Hepatocyte (in vitro differentiated cells): ENCODE measurements around the gene ETF1. TPM values are rescaled to one million over a fixed set of nuclear protein-coding genes. Genes with fewer than 3 reads are reported as not detected.
"Not testable (repeated sequence)": the region's sequence is repeated elsewhere in the genome, so short reads cannot be mapped to it uniquely, and the experiment has no call there.

Experiments used
- DNase-seq: peaks from one replicate; pipeline ENCODE4 v3.0.0-alpha.2; 2016; ENCODE audit warnings: low spot score
- H2AFZ ChIP-seq: fragments of 200-600 bp; sonication (generic); 2 replicates; pipeline ENCODE4 v1.6.0; 2016; ENCODE audit warnings: antibody characterized with exemption, mild to moderate bottlenecking
- H3K27ac ChIP-seq: fragments of 200-600 bp; sonication (generic); 2 replicates; pipeline ENCODE4 v1.5.1; 2016; ENCODE audit warnings: mild to moderate bottlenecking
- H3K27me3 ChIP-seq: fragments of 200-600 bp; sonication (generic); 2 replicates; pipeline ENCODE4 v1.6.1; 2016
- H3K36me3 ChIP-seq: fragments of 200-600 bp; sonication (generic); replicated peaks from 2 replicates; pipeline ENCODE4 v1.5.1; 2016; ENCODE audit warnings: low read depth; ENCODE audit not compliant: insufficient read depth
- H3K4me1 ChIP-seq: fragments of 200-600 bp; sonication (generic); 2 replicates; pipeline ENCODE4 v1.5.1; 2016; ENCODE audit warnings: mild to moderate bottlenecking, moderate library complexity; ENCODE audit not compliant: insufficient read depth
- H3K4me2 ChIP-seq: fragments of 200-600 bp; sonication (generic); 2 replicates; pipeline ENCODE4 v1.6.0; 2016
- H3K4me3 ChIP-seq: fragments of 200-600 bp; sonication (generic); 2 replicates; pipeline ENCODE4 v1.5.1; 2016; ENCODE audit warnings: mild to moderate bottlenecking
- H3K79me2 ChIP-seq: fragments of 200-600 bp; sonication (generic); 2 replicates; pipeline ENCODE4 v1.6.0; 2017; ENCODE audit warnings: mild to moderate bottlenecking
- H3K9me2 ChIP-seq: fragments of 200-600 bp; sonication (generic); replicated peaks from 2 replicates; pipeline ENCODE4 v1.6.0; 2017; ENCODE audit warnings: mild to moderate bottlenecking; ENCODE audit not compliant: insufficient read depth
- H3K9me3 ChIP-seq: fragments of 200-600 bp; sonication (generic); 2 replicates; pipeline ENCODE4 v1.5.1; 2016; ENCODE audit warnings: low read depth, mild to moderate bottlenecking
- H4K20me1 ChIP-seq: fragments of 200-600 bp; sonication (generic); 2 replicates; pipeline ENCODE4 v1.6.0; 2016; ENCODE audit warnings: mild to moderate bottlenecking; ENCODE audit not compliant: insufficient read depth, poor library complexity, severe bottlenecking
- CTCF ChIP-seq: fragments of 200-600 bp; sonication (generic); IDR thresholded peaks from 2 replicates; pipeline ENCODE4 v1.5.1; 2016; ENCODE audit warnings: antibody characterized with exemption, mild to moderate bottlenecking; ENCODE audit not compliant: poor library complexity
- EZH2 ChIP-seq: fragments of 200-600 bp; sonication (generic); IDR thresholded peaks from 2 replicates; pipeline ENCODE4 v1.6.1; 2016; ENCODE audit warnings: antibody characterized with exemption, mild to moderate bottlenecking, borderline replicate concordance
- EZH2phosphoT487 ChIP-seq: fragments of 200-600 bp; sonication (generic); IDR thresholded peaks from one replicate; pipeline ENCODE4 v1.6.1; 2018; ENCODE audit warnings: antibody characterized with exemption, mild to moderate bottlenecking, low read depth, moderate library complexity; ENCODE audit not compliant: unreplicated experiment, severe bottlenecking
- WGBS: methylation state at CpG from one replicate; pipeline ENCODE4 v1.1.6; 2016; ENCODE audit warnings: low lambda C conversion rate; ENCODE audit errors: missing lambda C conversion rate; 5-methylcytosine and 5-hydroxymethylcytosine counted together
- polyA plus RNA-seq: library from polyadenylated mRNA; unstranded; fragments of >200 nt; fragmentation: Nextera tagmentation; extraction: Ambion mirVana; gene quantifications from 2 replicates; pipeline ENCODE4 v1.2.1, GENCODE V29; 2016
- total RNA-seq: library from RNA; depleted of rRNA; stranded (reverse); fragments of >200 nt; gene quantifications from 2 replicates; pipeline ENCODE4 v1.2.3, GENCODE V29; 2014

Gene ETF1
- total and polyA plus RNA-seq, 2 experiments from 2014 or later = 42.6 to 93.3 TPM

- Histone ChIP-seq H3K79me2 (peaks cover 36% of the 10 kb centered on the region), H3K27ac (no peak overlapping the region)
- WGBS = 98% methylated on average over 3 of the region's 3 CpGs
These were observed 27.3 kb downstream of the ETF1 start for GRCh38 chr5:138515556-138516245.

GRCh38 chr5:138514021-138514420, 29.0 kb downstream of the ETF1 start:
- no peak for DNase-seq
- Histone ChIP-seq H3K79me2 (peaks cover 23% of the 10 kb centered on the region), H3K27ac (no peak overlapping the region), H3K4me3 (no peak overlapping the region), H3K36me3 (peaks cover 5% of the 10 kb centered on the region), H3K27me3 (no peaks in the 10 kb centered on the region), H3K9me2 (no peaks in the 10 kb centered on the region), H2AFZ (no peak overlapping the region), H3K4me1 (no peaks in the 10 kb centered on the region), H3K4me2 (no peak overlapping the region), H4K20me1 (no peaks in the 10 kb centered on the region), H3K9me3 (no peaks in the 10 kb centered on the region)
- WGBS = 100% methylated on average over 1 of the region's 1 CpG
- TF ChIP-seq CTCF = no peak
- no peak for TF ChIP-seq EZH2phosphoT487
- TF ChIP-seq EZH2 = no peak

More at GRCh38 chr5:138515556-138516245, 27.3 kb downstream of the ETF1 start:
- TF ChIP-seq CTCF (no peak), EZH2 (no peak), EZH2phosphoT487 (no peak)
- no peak for DNase-seq
- H4K20me1 ChIP-seq = peaks cover 8% of the 10 kb centered on the region
- H3K4me1 ChIP-seq = no peaks in the 10 kb centered on the region
- H3K4me2 ChIP-seq = no peak overlapping the region
- H3K36me3 ChIP-seq = peaks cover 5% of the 10 kb centered on the region
- no peaks in the 10 kb centered on the region for H3K27me3 ChIP-seq
- no peak overlapping the region for H3K4me3 ChIP-seq
- H3K9me2 ChIP-seq = no peaks in the 10 kb centered on the region
- no peaks in the 10 kb centered on the region for H3K9me3 ChIP-seq
- no peak overlapping the region for H2AFZ ChIP-seq

- 55% methylated on average over 3 of the region's 3 CpGs for WGBS
- H3K36me3 ChIP-seq = no peaks in the 10 kb centered on the region
- no peak overlapping the region for H3K27ac ChIP-seq
These were observed 34.1 kb downstream of the ETF1 start for GRCh38 chr5:138508958-138509357.

GRCh38 chr5:138507485-138507884, 35.6 kb downstream of the ETF1 start:
- H3K4me3 ChIP-seq, H3K9me3 ChIP-seq, H3K4me2 ChIP-seq, H3K27me3 ChIP-seq, H2AFZ ChIP-seq, DNase-seq, H3K4me1 ChIP-seq, H3K9me2 ChIP-seq, H4K20me1 ChIP-seq, H3K79me2 ChIP-seq, H3K36me3 ChIP-seq: not testable (repeated sequence)
- H3K27ac ChIP-seq = peak overlapping the region; percentile 47
- WGBS = 81% methylated on average over 8 of the region's 8 CpGs

More at GRCh38 chr5:138508958-138509357, 34.1 kb downstream of the ETF1 start:
- Histone ChIP-seq H2AFZ (no peak overlapping the region), H3K4me1 (no peaks in the 10 kb centered on the region), H3K9me2 (no peaks in the 10 kb centered on the region), H3K4me3 (no peak overlapping the region), H3K27me3 (no peaks in the 10 kb centered on the region), H3K79me2 (no peaks in the 10 kb centered on the region), H3K9me3 (no peaks in the 10 kb centered on the region), H4K20me1 (no peaks in the 10 kb centered on the region), H3K4me2 (no peak overlapping the region)
- TF ChIP-seq EZH2 = no peak
- no peak for TF ChIP-seq CTCF
- no peak for TF ChIP-seq EZH2phosphoT487
- no peak for DNase-seq
